ENCODE results near the gene XYLT2. TPM values are rescaled to one million over a fixed set of nuclear protein-coding genes. Genes with fewer than 3 reads are reported as not detected.

XYLT2 gene
- total and polyA plus RNA-seq, 9 of the 15 experiments (the other 6 are each of a cell fraction or from before 2014, with no cell fraction given) = 0.63 to 9.1 (median 4.3) TPM

DNA sequence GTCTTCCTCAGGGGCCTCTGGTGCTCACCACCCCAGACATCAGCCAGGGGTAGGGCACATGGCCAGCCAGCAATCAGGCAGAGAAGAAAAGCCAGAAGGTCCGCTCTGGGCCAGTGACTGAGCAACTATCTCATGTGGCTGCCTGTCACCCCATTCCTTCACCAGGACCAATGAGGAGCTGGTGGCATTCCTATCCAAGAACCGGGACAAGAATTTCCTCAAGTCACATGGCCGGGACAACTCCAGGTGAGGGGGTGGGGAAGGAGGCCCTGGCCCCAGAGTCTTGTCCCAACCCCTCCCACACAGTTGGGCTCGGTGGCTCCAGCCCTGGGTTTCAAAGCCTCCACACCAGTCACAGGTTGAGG lies 9.4 kb downstream of the XYLT2 start:
- ChIA-PET POLR2A (interaction anchor here (0.6 kb wide), 1 partner anchor 9 kb away, joined by 6 read pairs; no protein-coding TSS in a partner anchor), CTCF (ENCODE audit: low intra/inter-chr PET ratio) (no interaction called here)
- in situ Hi-C loops (cut with MboI) (no loop called here), intact Hi-C loops (cut with micrococcal nuclease) (no loop called here)
- H3K27me3 ChIP-seq (ENCODE audit: control insufficient read depth in 2 of 2, insufficient read depth in 2 of 2, low read length in 2 of 2) = no peaks in the 10 kb centered on the region; a peak in 1 of 5 replicates
- no peaks in the 10 kb centered on the region for H3K9me1 ChIP-seq (ENCODE audit: control insufficient read depth, insufficient read depth, low read length)
- H3K9ac ChIP-seq (ENCODE audit: insufficient read depth in 1 of 2, low read depth in 2 of 2, low read length in 2 of 2) = no peak overlapping the region
- no peak overlapping the region for H3K4me2 ChIP-seq (ENCODE audit: insufficient read depth, low read length)
- H4K20me1 ChIP-seq (replicated peaks; ENCODE audit: control insufficient read depth, insufficient read depth, low read length) = no peaks in the 10 kb centered on the region; the same call in 1 of the 2 replicates
- BruUV-seq (replicated peaks) = no TSS peak
- no peak overlapping the region for H3K27ac ChIP-seq (ENCODE audit: extremely low read depth, low read depth, low read length)
- no peak for FAIRE-seq
- H3K36me3 ChIP-seq (ENCODE audit: control insufficient read depth, insufficient read depth, low read length) = peaks cover 61% of the 10 kb centered on the region; the same call in 2 of the 3 replicates
- no peak overlapping the region for H2AFZ ChIP-seq (ENCODE audit: low read depth, low read length)
- TF ChIP-seq STAG1 (CRISPR knock-in tag; IDR thresholded peaks at IDR 0.05; ENCODE audit: borderline replicate concordance) (no peak), MAFG (tag; conservative IDR thresholded peaks at IDR 0.05) (no peak), CHD1 (IDR thresholded peaks at IDR 0.05; ENCODE audit: low read length) (no peak), HMG20B (CRISPR knock-in tag; IDR thresholded peaks at IDR 0.05) (no peak), SUPT5H (IDR thresholded peaks at IDR 0.05) (no peak), RUNX1 (IDR thresholded peaks at IDR 0.05; ENCODE audit: low read depth) (no peak), KLF1 (tag; IDR thresholded peaks at IDR 0.05) (no peak), RFX5 (IDR thresholded peaks at IDR 0.05; ENCODE audit: low read depth, low read length) (no peak), LCOR (CRISPR knock-in tag; IDR thresholded peaks at IDR 0.05) (no peak), KDM2B (CRISPR knock-in tag; IDR thresholded peaks at IDR 0.05) (no peak), TAF1 (IDR thresholded peaks at IDR 0.05; ENCODE audit: control insufficient read depth, extremely low read depth, insufficient read depth, low read length, severe bottlenecking) (no peak), ZKSCAN8 (CRISPR knock-in tag; IDR thresholded peaks at IDR 0.05) (no peak), ZNF384 (IDR thresholded peaks at IDR 0.05; ENCODE audit: low read depth, low read length) (no peak), PHB (CRISPR knock-in tag; IDR thresholded peaks at IDR 0.05) (no peak), ZNF121 (CRISPR knock-in tag; conservative IDR thresholded peaks at IDR 0.05) (no peak)
- TF ChIP-seq, protein P1, sequence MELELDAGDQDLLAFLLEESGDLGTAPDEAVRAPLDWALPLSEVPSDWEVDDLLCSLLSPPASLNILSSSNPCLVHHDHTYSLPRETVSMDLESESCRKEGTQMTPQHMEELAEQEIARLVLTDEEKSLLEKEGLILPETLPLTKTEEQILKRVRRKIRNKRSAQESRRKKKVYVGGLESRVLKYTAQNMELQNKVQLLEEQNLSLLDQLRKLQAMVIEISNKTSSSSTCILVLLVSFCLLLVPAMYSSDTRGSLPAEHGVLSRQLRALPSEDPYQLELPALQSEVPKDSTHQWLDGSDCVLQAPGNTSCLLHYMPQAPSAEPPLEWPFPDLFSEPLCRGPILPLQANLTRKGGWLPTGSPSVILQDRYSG (tag; conservative IDR thresholded peaks at IDR 0.05; ENCODE audit: low read depth) = no peak
- TF ChIP-seq, protein P2, sequence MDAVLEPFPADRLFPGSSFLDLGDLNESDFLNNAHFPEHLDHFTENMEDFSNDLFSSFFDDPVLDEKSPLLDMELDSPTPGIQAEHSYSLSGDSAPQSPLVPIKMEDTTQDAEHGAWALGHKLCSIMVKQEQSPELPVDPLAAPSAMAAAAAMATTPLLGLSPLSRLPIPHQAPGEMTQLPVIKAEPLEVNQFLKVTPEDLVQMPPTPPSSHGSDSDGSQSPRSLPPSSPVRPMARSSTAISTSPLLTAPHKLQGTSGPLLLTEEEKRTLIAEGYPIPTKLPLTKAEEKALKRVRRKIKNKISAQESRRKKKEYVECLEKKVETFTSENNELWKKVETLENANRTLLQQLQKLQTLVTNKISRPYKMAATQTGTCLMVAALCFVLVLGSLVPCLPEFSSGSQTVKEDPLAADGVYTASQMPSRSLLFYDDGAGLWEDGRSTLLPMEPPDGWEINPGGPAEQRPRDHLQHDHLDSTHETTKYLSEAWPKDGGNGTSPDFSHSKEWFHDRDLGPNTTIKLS (IDR thresholded peaks at IDR 0.05; ENCODE audit: borderline replicate concordance, low read depth) = no peak
- peaks cover 0 to 30% of the 10 kb centered on the region in 2 experiments; a peak in 1 of 5 replicates for H3K4me1 ChIP-seq (replicated peaks in 1 of 2; ENCODE audit: control insufficient read depth in 2 of 2, insufficient read depth in 2 of 2, low read length in 2 of 2)
- H3K9me3 ChIP-seq (replicated peaks; ENCODE audit: control insufficient read depth, insufficient read depth, low read depth, low read length) = no peaks in the 10 kb centered on the region
- no peaks in the 10 kb centered on the region for H3K79me2 ChIP-seq (ENCODE audit: control insufficient read depth, insufficient read depth, low read length)
- DNase-seq (ENCODE audit: extremely low read depth in 1 of 4, low spot score in 3 of 4) = no peak
- H3K4me3 ChIP-seq = no peak overlapping the region
- ATAC-seq = no peak
- 74% methylated on average over 3 of the region's 4 CpGs for WGBS (ENCODE audit: insufficient coverage, low coverage, missing lambda C conversion rate)

Data from K562 (cell line).